ENCODE data around the gene TMEM184A. TPM values are rescaled to one million over a fixed set of nuclear protein-coding genes. Genes with fewer than 3 reads are reported as not detected.
"Not testable (repeated sequence)": the region's sequence is repeated elsewhere in the genome, so short reads cannot be mapped to it uniquely, and the experiment has no call there.

The TMEM184A gene
- total RNA-seq, 1 donor from 2014 or later = 5.0 TPM

GRCh38 chr7:1587738-1588137 lies 31.7 kb upstream of the TMEM184A start:
- DNase-seq (ENCODE audit: low spot score in 2 of 2, unreplicated experiment in 2 of 2) = no peak
- Mint-ChIP-seq H3K4me1 (peaks cover 6% of the 10 kb centered on the region), H3K27ac (no peak overlapping the region), H3K4me3 (no peak overlapping the region), H3K27me3 (ENCODE audit: low read depth) (peaks cover 25% of the 10 kb centered on the region), H3K9me3 (peaks cover 7% of the 10 kb centered on the region), H3K36me3 (no peaks in the 10 kb centered on the region)
- TF ChIP-seq, protein P1, sequence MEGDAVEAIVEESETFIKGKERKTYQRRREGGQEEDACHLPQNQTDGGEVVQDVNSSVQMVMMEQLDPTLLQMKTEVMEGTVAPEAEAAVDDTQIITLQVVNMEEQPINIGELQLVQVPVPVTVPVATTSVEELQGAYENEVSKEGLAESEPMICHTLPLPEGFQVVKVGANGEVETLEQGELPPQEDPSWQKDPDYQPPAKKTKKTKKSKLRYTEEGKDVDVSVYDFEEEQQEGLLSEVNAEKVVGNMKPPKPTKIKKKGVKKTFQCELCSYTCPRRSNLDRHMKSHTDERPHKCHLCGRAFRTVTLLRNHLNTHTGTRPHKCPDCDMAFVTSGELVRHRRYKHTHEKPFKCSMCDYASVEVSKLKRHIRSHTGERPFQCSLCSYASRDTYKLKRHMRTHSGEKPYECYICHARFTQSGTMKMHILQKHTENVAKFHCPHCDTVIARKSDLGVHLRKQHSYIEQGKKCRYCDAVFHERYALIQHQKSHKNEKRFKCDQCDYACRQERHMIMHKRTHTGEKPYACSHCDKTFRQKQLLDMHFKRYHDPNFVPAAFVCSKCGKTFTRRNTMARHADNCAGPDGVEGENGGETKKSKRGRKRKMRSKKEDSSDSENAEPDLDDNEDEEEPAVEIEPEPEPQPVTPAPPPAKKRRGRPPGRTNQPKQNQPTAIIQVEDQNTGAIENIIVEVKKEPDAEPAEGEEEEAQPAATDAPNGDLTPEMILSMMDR (IDR thresholded peaks at IDR 0.05; ENCODE audit: unreplicated experiment) = no peak

- Mint-ChIP-seq H3K27ac (no peak overlapping the region), H3K4me3 (no peak overlapping the region), H3K4me1 (peaks cover 4% of the 10 kb centered on the region), H3K27me3 (ENCODE audit: low read depth) (peaks cover 19% of the 10 kb centered on the region), H3K36me3 (no peaks in the 10 kb centered on the region), H3K9me3 (peaks cover 7% of the 10 kb centered on the region)
- TF ChIP-seq, protein P1 (IDR thresholded peaks at IDR 0.05; ENCODE audit: unreplicated experiment) = no peak
- no peak for DNase-seq (ENCODE audit: low spot score in 2 of 2, unreplicated experiment in 2 of 2)
Observed at GRCh38 chr7:1586827-1587705, 31.1 kb upstream of the TMEM184A start.

- TF ChIP-seq, protein P1 (IDR thresholded peaks at IDR 0.05; ENCODE audit: unreplicated experiment) = no peak
- no peaks in the 10 kb centered on the region for H3K36me3 Mint-ChIP-seq
- H3K27ac Mint-ChIP-seq = no peak overlapping the region
- H3K27me3 Mint-ChIP-seq (ENCODE audit: low read depth) = peaks cover 14% of the 10 kb centered on the region
- H3K9me3 Mint-ChIP-seq = peaks cover 7% of the 10 kb centered on the region
- DNase-seq (ENCODE audit: low spot score in 2 of 2, unreplicated experiment in 2 of 2) = no peak
- no peak overlapping the region for H3K4me3 Mint-ChIP-seq
- H3K4me1 Mint-ChIP-seq = peaks cover 4% of the 10 kb centered on the region
Observed at GRCh38 chr7:1586126-1586826, 30.3 kb upstream of the TMEM184A start.

DNA sequence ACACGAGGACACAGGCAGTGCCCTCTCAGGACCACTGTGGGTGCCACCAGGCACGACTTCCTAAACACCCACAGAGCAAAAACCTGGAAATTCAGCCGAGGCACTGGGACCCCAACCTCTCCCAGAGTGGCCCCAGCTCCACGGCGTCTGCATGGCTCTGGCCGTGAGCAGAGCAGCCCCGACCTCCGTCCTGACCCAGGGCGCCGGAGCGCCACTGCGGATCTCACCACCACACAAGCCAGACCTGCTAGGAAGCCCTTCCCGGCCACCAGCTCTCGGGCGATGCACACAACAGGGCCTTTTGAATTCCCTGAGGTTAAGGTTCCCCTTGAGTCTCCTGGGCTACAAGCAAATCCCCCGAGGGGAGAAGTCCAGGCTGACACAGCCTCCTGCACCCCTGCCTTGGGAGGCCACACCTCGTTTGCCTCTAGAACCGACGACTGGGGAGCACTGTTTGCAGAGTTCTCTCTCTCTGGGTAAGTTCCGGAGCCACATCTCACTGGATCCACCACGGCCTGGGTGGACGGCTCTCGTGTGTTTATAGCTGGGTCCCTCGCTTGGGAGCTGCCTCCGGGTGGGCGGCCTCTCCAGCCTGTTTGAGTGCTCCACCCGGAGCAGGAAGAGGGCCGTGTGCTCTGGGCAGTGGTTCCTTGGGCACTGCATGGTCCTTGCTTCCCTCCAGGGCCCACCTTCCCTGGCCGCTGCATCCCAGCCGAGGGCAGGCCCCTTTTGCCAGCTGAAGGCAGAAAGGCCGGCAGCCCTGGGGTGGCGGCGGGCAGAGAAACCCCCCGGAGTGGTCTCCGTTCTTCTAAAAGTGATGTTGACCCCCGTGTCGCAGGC lies 29.4 kb upstream of the TMEM184A start:
- TF ChIP-seq, protein P1 (IDR thresholded peaks at IDR 0.05; ENCODE audit: unreplicated experiment) = no peak
- Mint-ChIP-seq H3K27me3 (ENCODE audit: low read depth) (peaks cover 5% of the 10 kb centered on the region), H3K27ac (no peak overlapping the region), H3K9me3 (peaks cover 7% of the 10 kb centered on the region), H3K36me3 (no peaks in the 10 kb centered on the region), H3K4me3 (no peak overlapping the region), H3K4me1 (peaks cover 4% of the 10 kb centered on the region)
- DNase-seq (ENCODE audit: low spot score in 2 of 2, unreplicated experiment in 2 of 2) = no peak

- Mint-ChIP-seq H3K27ac (no peak overlapping the region), H3K4me3 (no peak overlapping the region), H3K27me3 (ENCODE audit: low read depth) (peaks cover 1% of the 10 kb centered on the region), H3K36me3 (no peaks in the 10 kb centered on the region), H3K9me3 (peaks cover 7% of the 10 kb centered on the region), H3K4me1 (peaks cover 11% of the 10 kb centered on the region)
- TF ChIP-seq, protein P1 (IDR thresholded peaks at IDR 0.05; ENCODE audit: unreplicated experiment) = no peak
- DNase-seq (ENCODE audit: low spot score in 2 of 2, unreplicated experiment in 2 of 2) = no peak
Observed at GRCh38 chr7:1584700-1585099, 28.7 kb upstream of the TMEM184A start.

DNA sequence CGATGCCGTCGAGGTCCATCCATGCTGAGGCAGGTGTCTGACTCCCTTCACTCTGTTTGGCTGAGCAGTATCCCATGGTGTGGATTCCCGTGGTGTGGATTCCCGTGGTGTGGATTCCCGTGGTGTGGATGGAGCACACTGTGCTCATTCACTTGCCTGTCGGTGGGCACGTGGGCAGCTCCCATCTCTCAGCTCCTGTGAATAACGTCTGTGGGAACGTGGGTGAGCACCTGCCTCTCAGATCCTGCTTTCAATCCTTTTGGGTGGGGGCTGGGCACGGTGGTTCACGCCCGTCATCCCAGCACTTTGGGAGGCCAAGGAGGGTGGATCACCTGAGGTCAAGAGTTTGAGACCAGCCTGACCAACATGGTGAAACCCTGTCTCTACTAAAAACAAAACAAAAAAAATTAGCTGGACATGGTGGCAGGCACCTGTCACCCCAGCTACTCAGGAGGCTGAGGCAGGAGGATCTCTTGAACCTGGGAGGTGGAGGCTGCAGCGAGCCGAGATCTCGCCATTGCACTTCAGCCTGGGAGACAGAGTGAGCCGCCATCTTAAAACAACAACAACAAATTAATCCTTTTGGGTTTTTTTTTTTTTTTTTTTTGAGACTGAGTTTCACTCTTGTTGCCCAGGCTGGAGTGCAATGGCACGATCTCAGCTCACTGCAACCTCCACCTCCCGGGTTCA lies 27.4 kb upstream of the TMEM184A start:
- not testable (repeated sequence) for H3K27ac Mint-ChIP-seq; H3K36me3 Mint-ChIP-seq; H3K27me3 Mint-ChIP-seq (ENCODE audit: low read depth); DNase-seq (ENCODE audit: low spot score in 2 of 2, unreplicated experiment in 2 of 2); H3K9me3 Mint-ChIP-seq; H3K4me3 Mint-ChIP-seq
- peaks cover 11% of the 10 kb centered on the region for H3K4me1 Mint-ChIP-seq
